Mucosa of stomach (tissue), 1 donor: ENCODE data around the gene PLCH2.

Experiments used
- H3K27me3 ChIP-seq: one replicate; pipeline ENCODE4 v1.7.0; 2013; ENCODE audit warnings: mild to moderate bottlenecking, low read length; ENCODE audit not compliant: control insufficient read depth, insufficient read depth
- H3K36me3 ChIP-seq: one replicate; pipeline ENCODE4 v1.7.0; 2013; ENCODE audit warnings: low read length; ENCODE audit not compliant: control insufficient read depth, insufficient read depth
- H3K4me1 ChIP-seq: one replicate; pipeline ENCODE4 v1.7.0; 2013; ENCODE audit warnings: mild to moderate bottlenecking, low read length; ENCODE audit not compliant: control insufficient read depth, insufficient read depth
- H3K4me3 ChIP-seq: one replicate; pipeline ENCODE4 v1.7.0; 2013; ENCODE audit warnings: low read length
- H3K9ac ChIP-seq: one replicate; pipeline ENCODE4 v1.7.0; 2013; ENCODE audit warnings: mild to moderate bottlenecking, low read length, moderate library complexity
- H3K9me3 ChIP-seq: one replicate; pipeline ENCODE4 v1.7.0; 2013; ENCODE audit warnings: mild to moderate bottlenecking, low read length, moderate library complexity; ENCODE audit not compliant: control insufficient read depth
- donor health status: Pancreatic carcinoma.

PLCH2 gene

DNA sequence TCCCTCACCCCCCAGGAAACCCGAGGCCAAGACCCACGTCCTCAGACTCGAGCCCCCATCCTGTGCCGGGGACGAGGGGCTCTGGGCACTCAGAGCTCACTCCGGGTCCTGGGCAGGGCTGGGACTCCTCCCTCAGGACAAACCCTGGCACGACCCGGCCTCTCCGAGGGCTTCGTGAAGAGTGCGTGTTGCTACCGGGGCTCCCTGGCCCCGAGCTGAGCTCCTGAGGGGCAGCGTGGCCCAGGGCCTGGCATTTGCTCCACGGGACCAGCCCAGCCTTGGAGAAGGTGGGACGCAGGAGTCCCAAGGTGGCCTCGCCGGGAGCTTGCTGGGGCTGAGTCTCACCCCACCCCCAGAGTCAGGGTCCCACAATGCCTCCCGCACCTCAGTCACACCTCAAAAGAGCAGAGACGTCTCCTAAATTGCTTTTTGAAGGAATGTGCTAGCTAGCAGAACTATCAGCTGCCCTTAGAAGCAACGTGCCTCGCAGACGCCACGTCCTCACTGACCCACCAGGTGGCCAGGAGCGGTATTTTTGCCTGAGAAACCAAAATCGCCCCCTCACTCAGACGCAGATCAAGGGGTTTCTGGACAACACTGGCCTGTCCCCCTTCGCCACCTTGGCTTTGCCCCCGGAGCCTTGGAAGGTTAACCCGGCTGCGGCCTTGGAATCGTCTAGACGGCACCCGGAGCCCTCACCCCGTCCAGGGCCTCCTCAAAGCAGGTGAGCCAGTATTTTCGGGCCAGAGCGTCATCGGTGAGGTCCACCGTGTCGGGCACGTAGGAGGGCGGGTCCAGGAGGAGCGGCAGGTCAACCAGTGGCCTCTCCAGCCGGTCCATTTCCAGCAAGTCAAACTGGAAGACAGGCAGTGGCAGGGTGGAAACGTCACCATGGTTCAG is 39.0 kb downstream of the PLCH2 start:
- H3K36me3 ChIP-seq = peaks cover 11% of the 10 kb centered on the region
- H3K4me1 ChIP-seq = no peaks in the 10 kb centered on the region
- no peak overlapping the region for H3K4me3 ChIP-seq

DNA sequence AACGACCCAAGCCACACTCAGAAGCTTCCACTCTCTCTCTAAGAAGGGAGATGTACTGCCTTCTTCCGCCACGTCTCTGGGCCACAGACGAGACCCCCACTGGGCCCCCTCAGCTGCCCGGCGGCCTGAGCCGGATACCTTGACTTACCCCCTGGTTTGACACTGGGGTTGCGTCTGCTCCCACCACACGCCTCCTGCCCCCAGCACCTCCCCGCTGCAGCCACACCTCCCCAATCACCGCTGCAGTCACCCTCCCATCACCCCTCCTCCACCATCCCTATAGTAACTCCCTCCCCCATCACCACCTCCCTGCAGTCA is 39.6 kb downstream of the PLCH2 start:
- Histone ChIP-seq H3K9me3 (no peaks in the 10 kb centered on the region), H3K4me3 (no peak overlapping the region), H3K27me3 (no peaks in the 10 kb centered on the region), H3K4me1 (no peaks in the 10 kb centered on the region), H3K36me3 (peaks cover 11% of the 10 kb centered on the region), H3K9ac (no peak overlapping the region)

More for the DNA sequence above, 39.0 kb downstream of the PLCH2 start:
- H3K9me3 ChIP-seq = no peaks in the 10 kb centered on the region
- no peak overlapping the region for H3K9ac ChIP-seq
- no peaks in the 10 kb centered on the region for H3K27me3 ChIP-seq

DNA sequence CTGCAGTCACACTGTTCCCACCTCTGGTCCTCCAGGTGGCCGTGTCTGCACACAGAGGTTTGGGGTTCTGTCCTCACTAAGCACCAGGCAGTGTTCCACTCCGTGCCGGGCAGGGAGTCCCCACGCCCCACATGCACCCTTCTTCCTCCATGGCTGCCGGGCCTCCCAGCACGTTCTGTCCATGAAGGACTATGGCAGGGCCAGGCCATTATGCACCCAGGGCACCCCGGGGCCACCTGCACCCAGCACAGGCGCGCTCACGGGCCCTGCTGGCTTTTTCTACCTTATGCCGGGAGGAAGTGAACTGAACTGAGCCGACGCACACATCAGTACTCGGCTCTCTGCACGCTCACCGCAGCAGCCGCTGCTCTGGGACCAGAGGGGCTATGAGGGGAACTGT is 40.0 kb downstream of the PLCH2 start:
- no peaks in the 10 kb centered on the region for H3K4me1 ChIP-seq
- H3K9me3 ChIP-seq = no peaks in the 10 kb centered on the region
- peaks cover 7% of the 10 kb centered on the region for H3K36me3 ChIP-seq
- no peak overlapping the region for H3K4me3 ChIP-seq
- no peaks in the 10 kb centered on the region for H3K27me3 ChIP-seq
- H3K9ac ChIP-seq = no peak overlapping the region

DNA sequence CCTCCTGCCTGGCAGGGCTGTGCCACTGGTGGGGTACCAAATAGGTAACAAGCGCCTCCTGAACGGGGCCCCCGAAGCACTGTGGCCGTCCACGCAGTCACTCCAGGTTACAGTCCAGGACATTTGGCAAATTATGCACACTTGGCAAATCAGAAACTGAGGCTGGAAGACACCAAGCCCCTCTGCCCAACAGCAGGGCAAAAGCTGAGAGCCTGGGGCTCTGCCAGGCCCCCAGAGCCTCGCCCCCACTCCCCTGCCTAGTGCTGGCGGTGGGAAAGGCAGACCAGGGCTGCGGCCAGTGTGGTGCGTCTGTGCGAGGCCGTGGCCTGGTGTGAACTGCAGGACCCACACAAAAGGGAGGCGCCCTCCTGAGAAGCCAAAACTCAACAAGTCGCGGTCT is 40.9 kb downstream of the PLCH2 start:
- Histone ChIP-seq H3K9me3 (no peaks in the 10 kb centered on the region), H3K27me3 (no peaks in the 10 kb centered on the region), H3K4me1 (no peaks in the 10 kb centered on the region), H3K9ac (no peak overlapping the region), H3K36me3 (no peaks in the 10 kb centered on the region), H3K4me3 (no peak overlapping the region)

DNA sequence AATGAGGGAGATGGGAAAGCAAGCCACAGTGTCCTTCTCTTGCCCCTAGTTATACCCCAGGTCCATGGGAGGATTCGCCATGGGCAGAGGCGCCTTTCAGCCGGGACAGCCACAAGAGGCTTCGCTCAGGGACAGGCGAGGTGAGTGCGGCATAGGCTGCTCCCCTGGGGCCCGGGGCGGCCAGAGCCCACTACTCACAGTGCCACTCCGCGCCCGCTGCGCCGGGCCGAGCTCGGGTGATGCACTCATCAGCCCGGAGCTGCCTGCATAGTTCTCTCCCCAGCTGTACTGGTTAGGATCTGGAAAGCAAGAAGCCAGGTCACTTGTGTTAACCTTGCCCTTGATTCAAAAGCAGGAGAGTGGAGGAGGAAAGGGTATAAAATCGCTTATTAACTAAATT is 41.9 kb downstream of the PLCH2 start:
- H3K36me3 ChIP-seq = no peaks in the 10 kb centered on the region
- H3K9me3 ChIP-seq = no peaks in the 10 kb centered on the region

DNA sequence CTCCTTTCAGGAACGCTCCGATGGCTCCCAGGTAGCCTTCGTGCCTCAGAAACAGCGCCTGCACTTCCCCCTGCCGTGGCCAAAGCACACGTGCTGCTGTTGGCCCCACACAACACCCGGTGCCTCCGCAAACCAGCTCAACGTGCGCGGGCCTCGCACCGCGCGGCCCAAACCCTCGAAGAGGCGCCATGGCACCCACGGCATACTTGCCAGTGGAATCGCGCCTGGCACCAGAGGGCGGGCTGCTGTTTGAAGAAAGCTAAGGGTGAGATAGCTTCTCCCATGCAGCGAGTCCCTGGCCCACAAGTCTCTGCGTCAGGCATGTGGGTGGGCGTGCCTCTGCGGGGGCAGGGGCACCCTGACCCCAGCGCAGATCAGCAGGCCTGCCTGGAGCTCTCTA is 42.4 kb downstream of the PLCH2 start:
- H3K36me3 ChIP-seq = no peaks in the 10 kb centered on the region
- H3K9me3 ChIP-seq = no peaks in the 10 kb centered on the region
- H3K27me3 ChIP-seq = no peaks in the 10 kb centered on the region
- no peak overlapping the region for H3K9ac ChIP-seq
- no peak overlapping the region for H3K4me3 ChIP-seq
- no peaks in the 10 kb centered on the region for H3K4me1 ChIP-seq

More for the DNA sequence above, 41.9 kb downstream of the PLCH2 start:
- Histone ChIP-seq H3K4me3 (no peak overlapping the region), H3K9ac (no peak overlapping the region), H3K4me1 (no peaks in the 10 kb centered on the region), H3K27me3 (no peaks in the 10 kb centered on the region)

DNA sequence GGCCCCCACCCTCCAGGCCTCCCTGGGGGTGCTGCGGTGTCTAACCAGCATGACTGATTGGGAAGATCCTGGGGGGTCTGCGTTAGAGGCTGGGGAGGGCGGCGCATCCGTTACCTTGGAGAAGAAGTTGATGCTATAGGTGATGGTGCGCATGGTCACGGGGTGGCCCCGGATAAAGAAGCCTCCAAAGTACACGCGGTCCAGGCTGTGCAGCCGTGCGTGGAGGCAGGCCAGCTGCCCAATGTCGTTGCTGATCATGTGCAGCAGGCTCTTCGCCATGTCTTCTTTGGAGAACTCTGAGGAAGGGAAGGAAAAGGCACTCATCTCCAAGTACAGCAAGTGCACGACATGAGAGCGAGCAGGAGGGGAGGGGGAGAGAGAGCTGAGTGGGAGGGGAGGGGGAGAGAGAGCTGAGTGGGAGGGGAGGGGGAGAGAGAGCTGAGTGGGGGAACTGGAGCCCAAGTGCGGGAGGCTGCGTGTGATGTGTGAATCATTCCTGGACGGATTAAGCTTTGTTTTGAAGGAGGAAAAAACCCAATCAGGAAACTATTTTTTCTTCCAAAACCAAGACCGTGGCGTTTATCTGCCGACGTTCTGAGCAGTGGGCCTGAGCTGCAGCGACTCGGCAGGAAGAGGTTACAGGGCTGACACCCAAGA is 43.1 kb downstream of the PLCH2 start:
- H3K4me1 ChIP-seq = peaks cover 6% of the 10 kb centered on the region
- no peak overlapping the region for H3K9ac ChIP-seq
- H3K27me3 ChIP-seq = no peaks in the 10 kb centered on the region
- H3K9me3 ChIP-seq = no peaks in the 10 kb centered on the region
- H3K4me3 ChIP-seq = no peak overlapping the region
- no peaks in the 10 kb centered on the region for H3K36me3 ChIP-seq

DNA sequence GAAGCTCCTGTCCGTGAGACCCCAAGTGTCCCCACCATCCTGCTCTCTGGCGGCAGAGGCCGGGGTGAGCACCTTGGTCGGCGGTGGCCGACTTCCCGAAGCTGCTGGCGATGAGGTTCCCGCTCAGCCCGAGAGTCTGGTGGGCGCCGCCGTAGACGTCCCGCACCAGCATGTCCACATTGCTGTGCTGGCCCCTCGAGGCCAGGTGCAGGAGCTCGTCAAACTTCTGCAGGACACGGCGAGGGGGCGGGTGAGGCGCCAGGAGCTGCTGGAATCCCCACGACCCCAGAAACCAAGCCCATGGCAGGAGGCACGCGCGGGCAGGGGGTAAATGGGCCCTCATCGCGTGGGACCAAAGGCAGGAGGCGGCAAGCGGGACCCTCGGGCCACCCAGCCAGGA is 43.6 kb downstream of the PLCH2 start:
- Histone ChIP-seq H3K27me3 (no peaks in the 10 kb centered on the region), H3K9ac (no peak overlapping the region), H3K4me3 (no peak overlapping the region), H3K9me3 (no peaks in the 10 kb centered on the region), H3K4me1 (peaks cover 11% of the 10 kb centered on the region), H3K36me3 (no peaks in the 10 kb centered on the region)

DNA sequence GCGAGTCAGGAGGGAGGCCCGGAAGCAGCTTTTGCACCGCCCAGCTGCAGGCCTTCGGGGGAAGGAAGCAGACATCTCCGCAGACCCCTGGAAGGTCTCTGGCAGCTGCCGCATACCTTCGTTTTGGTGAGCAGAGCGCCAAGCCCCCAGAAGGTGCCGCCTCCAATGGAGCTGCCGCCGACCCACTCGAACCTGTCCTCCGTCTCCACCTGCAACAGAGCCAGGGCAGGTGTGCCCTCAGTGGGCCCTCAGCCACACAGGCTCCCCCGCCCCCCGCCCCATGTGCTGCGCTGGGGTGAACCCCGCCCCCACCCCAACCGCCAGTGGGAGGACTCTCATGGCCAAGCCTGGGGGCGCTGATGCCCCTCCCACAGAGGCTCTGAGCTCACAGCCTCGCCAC is 44.1 kb downstream of the PLCH2 start:
- Histone ChIP-seq H3K27me3 (no peaks in the 10 kb centered on the region), H3K36me3 (no peaks in the 10 kb centered on the region), H3K9ac (no peak overlapping the region), H3K9me3 (no peaks in the 10 kb centered on the region), H3K4me1 (peaks cover 15% of the 10 kb centered on the region), H3K4me3 (no peak overlapping the region)

DNA sequence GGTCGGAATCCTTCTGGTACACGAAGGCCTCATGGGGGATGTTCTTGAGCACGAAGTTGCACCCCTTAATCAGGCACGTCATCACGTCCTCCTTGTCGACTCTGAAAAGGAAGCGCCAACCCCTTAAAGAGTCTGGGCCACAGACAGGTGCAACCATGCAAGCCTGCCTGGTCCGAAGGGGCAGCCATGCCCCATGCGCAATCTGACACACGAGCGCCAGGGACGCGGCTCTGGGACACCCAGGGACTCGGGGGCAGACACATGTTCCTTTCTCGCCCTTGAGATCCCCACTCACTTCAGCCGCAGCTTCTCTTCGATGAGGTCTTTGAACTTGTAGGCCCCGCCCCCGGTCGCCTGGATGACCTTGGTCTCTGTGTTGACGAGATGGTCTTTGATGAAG is 44.7 kb downstream of the PLCH2 start:
- no peaks in the 10 kb centered on the region for H3K27me3 ChIP-seq
- H3K4me3 ChIP-seq = no peak overlapping the region
- no peaks in the 10 kb centered on the region for H3K9me3 ChIP-seq
- H3K9ac ChIP-seq = no peak overlapping the region
- peaks cover 18% of the 10 kb centered on the region for H3K4me1 ChIP-seq
- no peaks in the 10 kb centered on the region for H3K36me3 ChIP-seq

DNA sequence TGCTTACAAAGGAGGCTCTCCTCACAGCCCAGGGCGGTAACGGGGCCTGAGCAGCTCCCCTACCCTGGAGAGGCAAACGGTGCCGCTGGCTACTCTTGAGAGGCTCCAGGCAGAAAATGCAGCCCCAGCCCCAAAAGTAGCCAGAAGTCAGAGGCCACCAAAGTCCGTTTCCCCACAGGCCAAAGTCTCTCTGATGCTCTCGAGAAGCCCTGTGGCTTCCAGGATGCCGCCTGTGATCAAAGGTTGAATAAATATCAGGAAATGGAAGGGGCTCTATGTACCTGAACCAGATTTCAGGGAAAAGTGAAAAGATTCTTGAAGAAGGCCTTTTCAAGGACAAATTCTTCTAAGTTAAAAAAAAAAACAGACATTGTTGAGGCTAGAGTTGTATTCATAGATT is 46.1 kb downstream of the PLCH2 start:
- Histone ChIP-seq H3K9me3 (no peaks in the 10 kb centered on the region), H3K4me1 (peaks cover 24% of the 10 kb centered on the region), H3K27me3 (peaks cover 5% of the 10 kb centered on the region), H3K4me3 (no peak overlapping the region), H3K9ac (no peak overlapping the region), H3K36me3 (no peaks in the 10 kb centered on the region)

DNA sequence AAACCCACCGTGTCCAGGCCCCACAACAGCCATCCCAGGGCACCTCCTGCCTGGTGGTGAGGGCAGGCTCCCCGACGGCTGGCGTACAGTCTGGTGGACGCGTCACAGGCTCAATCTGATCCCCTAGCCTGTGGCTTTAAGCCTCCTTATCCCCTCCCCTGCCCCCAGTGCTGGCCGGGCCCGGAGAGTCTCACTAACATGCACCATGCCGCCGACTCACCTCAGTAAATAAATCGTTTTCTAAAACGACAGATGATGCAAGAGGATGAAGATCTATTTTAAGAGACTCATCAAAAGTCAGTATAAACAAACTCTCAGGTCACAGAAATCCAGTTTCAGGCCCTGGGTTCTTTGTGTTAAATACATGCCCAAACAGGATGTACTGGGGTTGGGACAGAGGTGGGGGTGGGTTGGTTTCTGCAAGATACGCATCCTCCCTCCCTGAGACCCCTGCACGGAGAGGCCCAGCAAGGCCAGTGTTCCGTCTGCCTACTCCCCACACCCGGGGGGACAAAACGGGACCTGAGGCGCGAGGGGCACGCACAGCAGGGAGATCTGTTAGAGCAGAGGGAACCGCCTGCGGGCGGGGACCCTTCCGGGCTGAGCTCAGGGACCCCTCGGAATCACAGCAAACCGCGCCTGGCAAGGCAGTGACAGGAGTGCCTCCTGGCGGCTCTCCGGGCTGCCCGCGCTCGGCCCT is 47.3 kb downstream of the PLCH2 start:
- no peaks in the 10 kb centered on the region for H3K36me3 ChIP-seq
- peaks cover 16% of the 10 kb centered on the region for H3K27me3 ChIP-seq
- no peak overlapping the region for H3K4me3 ChIP-seq
- no peaks in the 10 kb centered on the region for H3K9me3 ChIP-seq
- peaks cover 29% of the 10 kb centered on the region for H3K4me1 ChIP-seq
- H3K9ac ChIP-seq = no peak overlapping the region
